SU-DHL-6 (cell line): ENCODE data around the gene SNX30.

Experiments used
- H2AFZ ChIP-seq: fragments of 200-600 bp; sonication (generic); 2 replicates; pipeline ENCODE4 v1.6.1; 2014; ENCODE audit warnings: low read depth, mild to moderate bottlenecking, moderate library complexity, mixed read lengths, antibody characterized with exemption, low read length; ENCODE audit not compliant: severe bottlenecking
- H3F3A ChIP-seq: fragments of 200-600 bp; shearing (Covaris generic); 2 replicates; pipeline ENCODE4 v1.6.0; 2016; ENCODE audit warnings: antibody characterized with exemption, mild to moderate bottlenecking; ENCODE audit not compliant: insufficient read depth
- H3K27ac ChIP-seq: fragments of 200-600 bp; sonication (generic); 2 replicates; pipeline ENCODE4 v1.5.1; 2016; ENCODE audit warnings: low read depth, mild to moderate bottlenecking, low read length, moderate library complexity, mixed read lengths
- H3K27me3 ChIP-seq: fragments of 200-600 bp; sonication (generic), shearing (Covaris generic); 2 replicates; pipeline ENCODE4 v1.6.0; 2014; ENCODE audit warnings: mild to moderate bottlenecking, low read length
- H3K36me3 ChIP-seq: fragments of 200-600 bp; sonication (generic); 2 replicates; pipeline ENCODE4 v1.6.1; 2014; ENCODE audit warnings: mild to moderate bottlenecking, low read length, mixed read lengths
- H3K4me2 ChIP-seq: fragments of 300-600, 200-600 bp; shearing (Covaris generic), sonication (generic); 2 replicates; pipeline ENCODE4 v1.6.0; 2014; ENCODE audit warnings: low read length, low read depth, mild to moderate bottlenecking; ENCODE audit not compliant: poor library complexity, severe bottlenecking
- H3K4me3 ChIP-seq: fragments of 200-600 bp; sonication (generic); 2 replicates; pipeline ENCODE4 v1.5.1; 2014; ENCODE audit warnings: antibody characterized with exemption, low read length, mild to moderate bottlenecking, mixed read lengths; ENCODE audit not compliant: insufficient read depth, poor library complexity, severe bottlenecking
- H3K79me2 ChIP-seq: fragments of 200-600 bp; sonication (generic); 2 replicates; pipeline ENCODE4 v1.6.1; 2014; ENCODE audit warnings: mild to moderate bottlenecking, low read length, moderate library complexity; ENCODE audit not compliant: insufficient read depth
- H3K9ac ChIP-seq: fragments of 200-600 bp; sonication (generic); 2 replicates; pipeline ENCODE4 v1.7.0; 2014; ENCODE audit warnings: mild to moderate bottlenecking, low read length
- H3K9me2 ChIP-seq: fragments of 200-600 bp; sonication (generic); replicated peaks from 2 replicates; pipeline ENCODE4 v1.6.1; 2014; ENCODE audit warnings: low read length; ENCODE audit not compliant: insufficient read depth
- H3K9me3 ChIP-seq: fragments of 200-600 bp; sonication (generic); 2 replicates; pipeline ENCODE4 v1.6.1; 2014; ENCODE audit warnings: low read length, mixed read lengths; ENCODE audit not compliant: insufficient read depth
- H4K20me1 ChIP-seq: fragments of 200-600 bp; sonication (generic); 2 replicates; pipeline ENCODE4 v1.6.1; 2014; ENCODE audit warnings: low read depth, mild to moderate bottlenecking, antibody characterized with exemption, low read length, moderate library complexity, mixed read lengths
- EZH2phosphoT487 ChIP-seq: fragments of 200-600 bp; sonication (generic), shearing (Covaris generic); conservative IDR thresholded peaks from 2 replicates; pipeline ENCODE4 v1.6.1; 2018; ENCODE audit warnings: mild to moderate bottlenecking, antibody characterized with exemption, low read length, moderate library complexity, mixed read lengths
- TF ChIP-seq, protein P1 (sequence below): fragments of 200-600 bp; sonication (generic); IDR thresholded peaks from one replicate; pipeline ENCODE4 v1.5.1; 2017; ENCODE audit warnings: antibody characterized with exemption, mild to moderate bottlenecking, low read length, moderate library complexity; ENCODE audit not compliant: insufficient read depth, poor library complexity, severe bottlenecking

SNX30 gene

DNA sequence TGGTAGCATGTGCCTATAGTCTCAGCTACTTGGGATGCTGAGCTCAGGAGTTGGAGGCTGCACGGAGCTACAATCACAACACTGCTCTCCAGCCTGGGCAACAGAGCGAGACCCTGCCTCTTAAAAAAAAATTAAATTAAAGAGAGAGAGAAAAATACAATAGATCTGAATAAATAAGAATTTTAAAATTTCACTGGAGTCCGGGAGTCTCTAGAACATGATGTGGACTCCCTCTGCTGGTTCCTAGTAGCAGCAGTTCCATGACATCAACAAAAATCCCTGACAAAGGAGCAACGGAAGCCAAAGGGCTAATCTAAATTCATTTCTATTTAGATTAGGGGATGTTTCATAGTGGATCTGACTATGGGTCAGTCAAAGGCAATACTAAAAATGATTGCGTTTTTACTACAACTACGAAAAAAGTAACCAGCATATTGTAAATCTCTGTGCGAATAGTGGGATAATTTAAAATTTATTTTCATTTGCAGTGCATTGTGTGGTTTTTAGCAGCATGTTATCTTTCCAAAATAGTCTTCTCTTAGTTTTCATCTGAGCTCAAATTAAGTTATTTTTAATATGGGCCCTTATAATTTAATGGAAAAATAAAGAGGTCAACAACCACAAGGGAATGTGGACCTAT lies 39.4 kb upstream of the SNX30 start:
- no peaks in the 10 kb centered on the region for H3F3A ChIP-seq
- H3K79me2 ChIP-seq, result peaks cover 68% of the 10 kb centered on the region
- no peak overlapping the region for H2AFZ ChIP-seq
- no peaks in the 10 kb centered on the region for H3K27me3 ChIP-seq
- H3K4me3 ChIP-seq, result no peak overlapping the region
- peaks cover 3% of the 10 kb centered on the region; the same call in 1 of the 2 replicates for H4K20me1 ChIP-seq
- H3K36me3 ChIP-seq, result no peaks in the 10 kb centered on the region
- H3K4me2 ChIP-seq, result no peak overlapping the region
- no peaks in the 10 kb centered on the region for H3K9me3 ChIP-seq
- TF ChIP-seq, protein P1, sequence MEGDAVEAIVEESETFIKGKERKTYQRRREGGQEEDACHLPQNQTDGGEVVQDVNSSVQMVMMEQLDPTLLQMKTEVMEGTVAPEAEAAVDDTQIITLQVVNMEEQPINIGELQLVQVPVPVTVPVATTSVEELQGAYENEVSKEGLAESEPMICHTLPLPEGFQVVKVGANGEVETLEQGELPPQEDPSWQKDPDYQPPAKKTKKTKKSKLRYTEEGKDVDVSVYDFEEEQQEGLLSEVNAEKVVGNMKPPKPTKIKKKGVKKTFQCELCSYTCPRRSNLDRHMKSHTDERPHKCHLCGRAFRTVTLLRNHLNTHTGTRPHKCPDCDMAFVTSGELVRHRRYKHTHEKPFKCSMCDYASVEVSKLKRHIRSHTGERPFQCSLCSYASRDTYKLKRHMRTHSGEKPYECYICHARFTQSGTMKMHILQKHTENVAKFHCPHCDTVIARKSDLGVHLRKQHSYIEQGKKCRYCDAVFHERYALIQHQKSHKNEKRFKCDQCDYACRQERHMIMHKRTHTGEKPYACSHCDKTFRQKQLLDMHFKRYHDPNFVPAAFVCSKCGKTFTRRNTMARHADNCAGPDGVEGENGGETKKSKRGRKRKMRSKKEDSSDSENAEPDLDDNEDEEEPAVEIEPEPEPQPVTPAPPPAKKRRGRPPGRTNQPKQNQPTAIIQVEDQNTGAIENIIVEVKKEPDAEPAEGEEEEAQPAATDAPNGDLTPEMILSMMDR, result peak; percentile 27
- TF ChIP-seq EZH2phosphoT487, result no peak
- no peak overlapping the region for H3K9ac ChIP-seq
- H3K27ac ChIP-seq, result no peak overlapping the region
- no peaks in the 10 kb centered on the region for H3K9me2 ChIP-seq

DNA sequence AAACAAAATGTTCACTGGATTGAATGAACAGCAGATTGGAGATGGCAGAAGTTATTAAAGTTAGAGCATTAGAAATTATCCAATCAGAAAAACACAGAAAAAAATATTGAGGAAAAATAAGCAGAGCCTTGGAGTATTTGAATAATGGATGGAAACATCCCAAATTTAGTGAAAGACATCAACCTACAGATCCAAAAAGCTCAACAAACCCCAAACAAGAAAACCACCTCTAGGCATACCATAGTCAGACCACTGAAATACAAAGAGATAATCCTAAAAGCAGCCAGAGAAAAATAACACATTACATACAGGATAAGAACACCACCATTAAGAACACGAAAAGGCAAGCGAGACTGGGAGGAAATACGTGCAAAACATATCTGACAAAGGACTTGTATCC lies 37.9 kb upstream of the SNX30 start:
- Histone ChIP-seq H3K4me3 (no peak overlapping the region), H3K9ac (no peak overlapping the region), H3K4me2 (no peak overlapping the region), H3F3A (no peaks in the 10 kb centered on the region), H3K36me3 (no peaks in the 10 kb centered on the region), H3K27ac (no peak overlapping the region), H3K9me2 (no peaks in the 10 kb centered on the region), H2AFZ (no peak overlapping the region), H4K20me1 (peaks cover 3% of the 10 kb centered on the region; the same call in 1 of the 2 replicates), H3K27me3 (no peaks in the 10 kb centered on the region), H3K9me3 (no peaks in the 10 kb centered on the region), H3K79me2 (peaks cover 77% of the 10 kb centered on the region)
- no peak for TF ChIP-seq EZH2phosphoT487
- TF ChIP-seq, protein P1, result no peak

DNA sequence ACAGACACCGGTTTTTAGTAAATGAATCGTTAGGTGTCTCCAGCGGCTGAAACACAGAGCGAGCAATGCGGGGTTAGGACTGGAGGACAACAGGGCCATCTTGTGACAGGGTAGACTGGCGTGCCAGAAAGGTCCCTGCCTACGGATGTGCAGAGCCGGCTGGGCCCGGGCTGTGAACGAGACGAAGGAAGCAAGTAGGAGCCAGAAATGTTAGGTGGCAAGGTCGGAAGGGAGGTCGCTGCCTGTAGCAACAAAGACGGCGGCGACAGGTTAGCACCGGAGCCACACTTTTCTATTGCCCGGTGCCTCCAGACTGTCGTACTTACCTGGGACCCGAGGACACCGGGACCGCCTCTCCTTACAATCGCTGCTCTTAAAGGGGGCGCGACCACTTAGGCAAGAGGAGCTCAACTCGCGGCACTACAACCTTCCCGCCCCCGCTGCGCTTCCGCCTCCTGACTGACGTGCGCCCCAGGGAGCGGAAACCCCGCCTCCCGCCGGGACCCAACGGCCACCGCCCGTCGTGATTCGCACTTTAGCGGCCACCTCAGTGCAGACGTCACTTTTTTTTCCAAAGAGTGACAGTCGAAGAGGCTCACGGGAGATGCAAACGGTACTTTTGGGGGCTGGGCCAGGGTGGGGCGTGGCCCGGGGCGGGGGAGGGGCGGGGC lies 32.8 kb upstream of the SNX30 start, which contains the start of gene INIP:
TSS of gene INIP (minus strand) at position 457 of the 671 bp plus-strand sequence. CDS start 1,632 bp downstream, outside the sequence.
- peak within 1 kb of the TSS; percentile 99 for H3K4me2 ChIP-seq
- no peaks in the 10 kb centered on the region for H3K27me3 ChIP-seq
- peak within 1 kb of the TSS; percentile 81 for H3K9ac ChIP-seq
- H3K79me2 ChIP-seq, result peaks cover 33% of the 10 kb centered on the region
- H3F3A ChIP-seq, result 0 out of 2 replicates have a peak, but pooled peaks cover 7% of the 10 kb centered on the region
- no peaks in the 10 kb centered on the region for H3K9me3 ChIP-seq
- peak within 1 kb of the TSS; percentile 91 for H2AFZ ChIP-seq
- peak within 1 kb of the TSS; percentile 97 for H3K4me3 ChIP-seq
- TF ChIP-seq EZH2phosphoT487, result no peak
- TF ChIP-seq, protein P1, result peak; percentile 29
- H4K20me1 ChIP-seq, result no peaks in the 10 kb centered on the region
- H3K27ac ChIP-seq, result peak within 1 kb of the TSS; percentile 80
- no peaks in the 10 kb centered on the region for H3K9me2 ChIP-seq
- H3K36me3 ChIP-seq, result no peaks in the 10 kb centered on the region
